HEK293 (cell line): Measurements from ENCODE around the gene COMP.

Experiments used
- CTCF ChIA-PET: fragments of 350-600 bp; formaldehyde crosslinking; extraction: SDS; loops from one replicate; lab custom pipeline; 2021; ENCODE audit warnings: antibody characterized with exemption; lab: Yijun Ruan, JAX
- POLR2A ChIA-PET: fragments of 300-600 bp; formaldehyde crosslinking; extraction: SDS; loops from one replicate; lab custom pipeline; 2020; ENCODE audit warnings: antibody characterized with exemption, inconsistent platforms; lab: Yijun Ruan, JAX
- H3K27ac ChIP-seq: fragments of 200-500 bp; sonication (Bioruptor generic); 2 replicates; pipeline ENCODE4 v1.5.1; 2014; ENCODE audit warnings: low read depth, low read length, control low read depth, inconsistent platforms; ENCODE audit errors: extremely low read depth
- H3K36me3 ChIP-seq, 2 experiments: fragments of 200-500 bp in 1 of 2; sonication (Bioruptor generic) in 1 of 2; 1 replicate in 1 of 2; 2 replicates in 1 of 2; pipeline ENCODE4 v1.5.1; 2014 to 2017; ENCODE audit warnings: inconsistent platforms in 2 of 2, low read length in 2 of 2; ENCODE audit not compliant: control insufficient read depth in 2 of 2, insufficient read depth in 1 of 2
- H3K4me1 ChIP-seq: fragments of 200-500 bp; sonication (Bioruptor generic); 2 replicates; pipeline ENCODE4 v1.5.1; 2014; ENCODE audit warnings: mild to moderate bottlenecking, low read length, inconsistent platforms; ENCODE audit not compliant: control insufficient read depth, insufficient read depth
- H3K4me3 ChIP-seq: 2 replicates; pipeline ENCODE4 v1.5.1; 2011; ENCODE audit warnings: low read depth, mild to moderate bottlenecking, control low read depth, low read length, moderate library complexity
- H3K9me3 ChIP-seq: fragments of 200-500 bp; sonication (Bioruptor generic); 2 replicates; pipeline ENCODE4 v1.5.1; 2014; ENCODE audit warnings: low read depth, low read length, inconsistent platforms; ENCODE audit not compliant: control insufficient read depth, insufficient read depth
- EGR2 ChIP-seq: fragments of 450-650 bp; formaldehyde crosslinking; IDR thresholded peaks from 2 replicates; pipeline ENCODE4 v1.5.1; 2016; ENCODE audit warnings: low read depth, missing biosample characterization, missing genetic modification characterization
- WT1 ChIP-seq: fragments of 450-650 bp; formaldehyde crosslinking; IDR thresholded peaks from 2 replicates; pipeline ENCODE4 v1.5.1; 2016; ENCODE audit warnings: missing biosample characterization, missing genetic modification characterization
- YY1 ChIP-seq: fragments of 450-650 bp; formaldehyde crosslinking; IDR thresholded peaks from 2 replicates; pipeline ENCODE4 v1.5.1; 2018; ENCODE audit warnings: missing biosample characterization, missing genetic modification characterization
- ZBTB20 ChIP-seq: fragments of 450-650 bp; formaldehyde crosslinking; IDR thresholded peaks from 2 replicates; pipeline ENCODE4 v1.5.1; 2016; ENCODE audit warnings: missing biosample characterization, missing genetic modification characterization
- ZFHX2 ChIP-seq: fragments of 450-650 bp; formaldehyde crosslinking; conservative IDR thresholded peaks from 2 replicates; pipeline ENCODE4 v1.5.1; 2016; ENCODE audit warnings: missing biosample characterization, missing genetic modification characterization
- ZNF114 ChIP-seq: fragments of 450-650 bp; formaldehyde crosslinking; IDR thresholded peaks from 2 replicates; pipeline ENCODE4 v1.5.0; 2017; ENCODE audit warnings: missing biosample characterization, missing genetic modification characterization
- ZNF157 ChIP-seq: fragments of 450-650 bp; formaldehyde crosslinking; IDR thresholded peaks from 2 replicates; pipeline ENCODE4 v1.5.1; 2016; ENCODE audit warnings: missing biosample characterization, missing genetic modification characterization
- ZNF23 ChIP-seq: fragments of 450-650 bp; formaldehyde crosslinking; IDR thresholded peaks from 2 replicates; pipeline ENCODE4 v1.5.1; 2016; ENCODE audit warnings: missing biosample characterization, missing genetic modification characterization, borderline replicate concordance
- ZNF324 ChIP-seq: fragments of 450-650 bp; formaldehyde crosslinking; IDR thresholded peaks from 2 replicates; pipeline ENCODE4 v1.5.1; 2016; ENCODE audit warnings: missing biosample characterization, missing genetic modification characterization
- ZNF626 ChIP-seq: fragments of 450-650 bp; sonication (Bioruptor Pico); formaldehyde crosslinking; IDR thresholded peaks from 2 replicates; pipeline ENCODE4 v1.5.1; 2018; ENCODE audit warnings: missing biosample characterization, missing genetic modification characterization, inconsistent platforms
- ZNF660 ChIP-seq: fragments of 450-650 bp; IDR thresholded peaks from 2 replicates; pipeline ENCODE4 v1.5.1; 2018; ENCODE audit warnings: missing biosample characterization, mild to moderate bottlenecking, missing genetic modification characterization
- ZNF701 ChIP-seq: fragments of 450-650 bp; formaldehyde crosslinking; IDR thresholded peaks from 2 replicates; pipeline ENCODE4 v1.5.1; 2016; ENCODE audit warnings: missing biosample characterization, missing genetic modification characterization
- ZNF777 ChIP-seq: fragments of 450-650 bp; formaldehyde crosslinking; IDR thresholded peaks from 2 replicates; pipeline ENCODE4 v1.5.1; 2017; ENCODE audit warnings: missing biosample characterization, missing genetic modification characterization, borderline replicate concordance
- ZNF785 ChIP-seq: fragments of 450-650 bp; formaldehyde crosslinking; IDR thresholded peaks from 2 replicates; pipeline ENCODE4 v1.5.1; 2016; ENCODE audit warnings: missing biosample characterization, missing genetic modification characterization
- ZNF792 ChIP-seq: fragments of 450-650 bp; formaldehyde crosslinking; IDR thresholded peaks from 2 replicates; pipeline ENCODE4 v1.5.1; 2016; ENCODE audit warnings: missing biosample characterization, missing genetic modification characterization
- ZSCAN5A ChIP-seq: fragments of 450-650 bp; formaldehyde crosslinking; IDR thresholded peaks from 2 replicates; pipeline ENCODE4 v1.5.1; 2016; ENCODE audit warnings: missing biosample characterization, missing genetic modification characterization

Gene COMP

GRCh38 chr19:18746401-18747325 is 44.4 kb downstream of the COMP start:
- Histone ChIP-seq H3K36me3 (no peaks in the 10 kb centered on the region), H3K4me3 (no peak overlapping the region), H3K4me1 (peaks cover 5% of the 10 kb centered on the region), H3K9me3 (no peaks in the 10 kb centered on the region), H3K27ac (no peak overlapping the region)
- ChIA-PET POLR2A (no interaction called here), CTCF (interaction anchor here (0.6 to 1.0 kb wide), 3 partner anchors 24 to 285 kb away, joined by 3 read pairs; no protein-coding TSS in a partner anchor)
- TF ChIP-seq ZNF792 (tag by site-specific recombination) (no peak), ZNF777 (tag by site-specific recombination) (no peak), WT1 (tag by site-specific recombination) (no peak), ZNF324 (no peak), ZNF701 (tag by site-specific recombination) (no peak), ZNF157 (tag by site-specific recombination) (no peak), ZNF660 (tag by site-specific recombination) (no peak)

GRCh38 chr19:18745931-18746330 is 45.2 kb downstream of the COMP start:
- Histone ChIP-seq H3K4me3 (no peak overlapping the region), H3K36me3 (no peaks in the 10 kb centered on the region), H3K27ac (no peak overlapping the region), H3K9me3 (no peaks in the 10 kb centered on the region), H3K4me1 (peaks cover 5% of the 10 kb centered on the region)
- ChIA-PET POLR2A (no interaction called here), CTCF (no interaction called here)
- TF ChIP-seq YY1 (tag by site-specific recombination) (no peak), ZSCAN5A (tag by site-specific recombination) (no peak), ZNF785 (tag by site-specific recombination) (no peak)

GRCh38 chr19:18745012-18745735 is 45.9 kb downstream of the COMP start:
- no peak overlapping the region for H3K4me3 ChIP-seq
- H3K36me3 ChIP-seq: no peaks in the 10 kb centered on the region
- ChIA-PET CTCF (no interaction called here), POLR2A (no interaction called here)
- H3K4me1 ChIP-seq: peaks cover 5% of the 10 kb centered on the region
- TF ChIP-seq EGR2 (peak; percentile 53), WT1 (tag by site-specific recombination) (no peak), ZFHX2 (tag by site-specific recombination) (peak; percentile 42; the same call in 1 of the 2 replicates)
- H3K9me3 ChIP-seq: no peaks in the 10 kb centered on the region
- H3K27ac ChIP-seq: no peak overlapping the region

- Histone ChIP-seq H3K4me1 (peaks cover 5% of the 10 kb centered on the region), H3K36me3 (no peaks in the 10 kb centered on the region), H3K27ac (no peak overlapping the region), H3K4me3 (no peak overlapping the region), H3K9me3 (no peaks in the 10 kb centered on the region)
- ChIA-PET CTCF (no interaction called here), POLR2A (interaction anchor here (0.5 to 0.7 kb wide), 2 partner anchors 38 to 97 kb away, joined by 4 to 6 read pairs; no protein-coding TSS in a partner anchor)
- TF ChIP-seq ZNF792 (tag by site-specific recombination) (no peak), ZNF114 (tag by site-specific recombination) (no peak), ZNF626 (tag by site-specific recombination) (no peak), ZBTB20 (tag by site-specific recombination) (no peak), ZNF23 (no peak)
Measured at GRCh38 chr19:18743784-18744418, 47.2 kb downstream of the COMP start.
